Non-pigmented ciliary epithelial cell (primary cell): ENCODE measurements around the gene SGPP1.
A peak's percentile ranks its signal among the peaks of the same experiment; 100 is the strongest.
"Not testable (repeated sequence)": the region's sequence is repeated elsewhere in the genome, so short reads cannot be mapped to it uniquely, and the experiment has no call there.

ENCODE experiments used
- DNase-seq: peaks from one replicate; pipeline ENCODE4 v3.0.0-alpha.2; 2010; ENCODE audit warnings: low read depth

The SGPP1 gene

DNA sequence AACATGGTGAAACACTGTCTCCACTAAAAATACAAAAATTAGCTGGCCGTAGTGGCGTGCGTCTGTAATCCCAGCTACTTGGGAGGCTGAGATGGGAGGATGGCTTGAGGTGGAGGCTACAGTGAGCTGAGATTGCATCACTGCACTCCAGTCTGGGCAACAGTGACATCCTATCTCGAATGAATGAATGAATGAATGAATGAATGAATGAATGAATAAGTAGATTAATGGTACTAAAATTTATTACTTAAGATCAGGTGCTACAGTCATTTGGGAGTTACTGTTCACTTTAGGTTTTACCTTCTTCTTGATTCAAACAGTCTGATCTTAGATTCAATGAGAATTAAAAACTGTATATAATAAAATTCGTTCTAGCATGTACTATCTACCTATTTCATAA lies 54.6 kb downstream of the SGPP1 start:
- DNase-seq, result no peak

DNA sequence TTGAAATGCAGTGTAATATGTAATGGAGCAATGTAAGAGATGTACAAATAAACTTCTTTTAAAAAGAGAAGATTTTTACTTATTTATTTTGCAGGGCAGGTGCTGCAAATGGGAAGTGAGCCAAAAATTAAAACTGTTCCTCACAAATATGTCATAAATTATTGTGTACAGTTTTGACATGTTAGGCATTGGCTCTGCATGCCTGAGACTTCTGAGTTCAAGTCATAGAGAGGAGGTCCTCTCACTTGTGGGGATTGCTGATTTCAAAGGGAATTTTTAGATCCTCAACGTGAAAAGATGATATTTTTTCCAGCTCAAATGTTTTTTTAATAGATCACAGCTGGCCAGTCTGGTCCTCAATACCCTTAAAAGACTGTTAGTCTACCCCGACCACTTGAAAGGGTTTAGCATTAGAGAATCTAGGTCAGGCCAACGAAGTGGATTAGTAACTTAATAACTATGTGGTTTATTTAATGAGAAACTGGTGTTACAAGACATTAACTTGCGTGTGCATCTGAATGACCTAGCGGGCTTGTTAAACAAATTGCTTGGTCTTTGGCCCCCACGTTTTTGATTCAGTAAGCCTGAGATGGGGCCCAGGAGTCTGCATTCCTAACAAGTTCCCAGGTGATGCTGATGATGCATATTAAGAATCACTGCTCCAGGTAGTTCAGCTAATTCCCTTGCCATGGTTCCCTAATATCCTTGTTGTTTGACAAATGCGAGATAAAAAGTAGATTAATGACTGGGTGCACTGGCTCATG lies 55.3 kb downstream of the SGPP1 start:
- DNase-seq, result no peak

DNA sequence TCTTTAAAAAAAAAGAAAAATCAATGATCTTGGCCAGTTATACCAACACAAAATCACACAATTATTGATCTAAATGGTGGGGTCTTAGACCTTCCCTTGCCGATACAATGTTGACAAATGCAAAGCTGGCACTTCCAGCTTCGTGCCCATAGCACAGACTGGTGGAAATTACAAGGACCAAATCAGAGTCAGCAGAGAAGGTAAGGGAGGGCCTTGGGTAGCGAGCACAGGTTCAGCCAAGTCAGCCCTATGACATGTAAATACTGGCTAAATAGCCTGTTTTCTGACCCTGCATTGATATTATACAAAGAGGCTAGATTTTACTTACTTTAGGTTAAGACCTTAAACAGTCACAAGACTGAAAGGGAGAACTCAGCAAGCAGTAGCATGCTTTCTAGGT lies 55.9 kb downstream of the SGPP1 start:
- DNase-seq, result no peak

DNA sequence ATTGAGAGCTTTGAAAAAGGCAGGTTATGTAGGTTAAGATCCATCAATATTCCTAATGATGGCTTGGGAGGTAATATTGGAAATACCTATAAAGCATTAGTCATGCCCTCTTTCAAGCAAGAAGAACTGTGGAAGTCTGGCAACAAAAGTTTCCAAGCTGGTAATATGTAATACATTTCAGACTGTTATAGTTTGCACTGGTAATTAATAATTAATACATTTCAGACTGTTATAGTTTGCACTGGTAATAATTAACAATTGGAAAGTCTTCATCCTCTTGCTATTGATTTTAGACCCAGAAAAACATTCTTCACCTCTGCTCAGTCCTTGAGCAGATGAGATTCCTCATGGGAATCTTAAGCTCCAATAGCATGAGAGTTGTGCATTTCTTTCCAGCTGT lies 57.2 kb downstream of the SGPP1 start:
- DNase-seq, result no peak

DNA sequence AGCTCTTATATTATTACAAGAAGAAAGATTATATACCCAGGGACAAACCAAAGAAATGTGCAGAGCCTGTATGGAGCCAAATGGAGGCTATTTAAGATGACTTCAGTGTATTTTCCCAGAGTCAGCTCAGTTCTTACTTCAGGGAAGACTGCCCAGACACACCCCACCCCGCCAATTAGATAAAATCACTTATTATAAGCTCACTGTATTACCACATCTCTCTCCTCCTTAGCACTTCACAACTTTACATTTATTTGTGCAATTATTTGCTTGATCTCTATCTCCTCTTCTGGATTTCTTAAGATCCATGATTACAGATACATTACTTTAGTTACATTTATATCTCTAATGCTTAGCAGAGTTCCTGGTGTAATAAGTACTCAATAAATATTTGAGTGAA lies 61.5 kb downstream of the SGPP1 start:
- DNase-seq, result no peak

DNA sequence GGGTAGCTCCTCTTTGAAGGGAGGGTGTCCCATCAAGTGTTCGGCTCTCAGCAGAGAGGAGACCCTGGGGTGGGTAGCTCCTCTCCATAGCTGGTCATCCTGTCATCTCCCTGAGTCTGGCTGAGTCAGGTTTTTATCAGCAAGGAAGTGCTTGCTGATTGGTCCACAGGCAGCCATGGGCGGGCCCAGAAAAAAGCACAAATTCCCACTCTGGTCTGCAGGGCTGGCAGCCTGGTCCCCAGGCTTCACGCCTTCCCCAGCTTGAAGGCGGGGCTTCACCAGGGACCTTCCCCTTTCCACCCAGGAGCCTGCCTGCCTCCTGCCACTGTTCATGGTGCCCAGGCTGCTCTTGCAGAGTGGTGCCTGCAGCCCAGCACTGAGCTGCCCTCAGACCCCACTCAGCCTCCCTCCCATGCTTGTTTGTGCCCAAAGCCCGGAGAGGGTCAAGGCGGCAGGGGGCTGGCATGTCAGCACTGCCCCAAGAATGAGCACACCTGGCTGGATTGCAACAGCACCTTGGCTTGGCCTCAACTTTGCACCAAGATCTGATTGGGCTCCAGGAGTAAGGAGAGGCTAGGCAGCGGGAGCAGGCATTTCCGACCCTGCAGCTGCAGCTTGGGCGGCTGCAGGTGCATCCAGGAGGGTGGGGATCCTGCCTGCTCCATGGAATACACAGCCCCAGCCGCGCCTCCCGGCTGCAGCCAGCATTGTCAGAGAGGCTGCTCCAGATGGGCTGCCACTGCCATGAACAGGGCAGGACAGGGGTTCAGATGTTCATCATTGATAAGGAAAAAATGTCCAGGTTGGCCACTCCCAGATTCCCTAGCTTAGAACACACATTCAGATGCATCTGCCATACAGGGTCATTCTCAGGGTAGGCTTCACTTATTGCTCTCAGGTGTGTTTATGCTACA lies 64.2 kb downstream of the SGPP1 start:
- no peak for DNase-seq

DNA sequence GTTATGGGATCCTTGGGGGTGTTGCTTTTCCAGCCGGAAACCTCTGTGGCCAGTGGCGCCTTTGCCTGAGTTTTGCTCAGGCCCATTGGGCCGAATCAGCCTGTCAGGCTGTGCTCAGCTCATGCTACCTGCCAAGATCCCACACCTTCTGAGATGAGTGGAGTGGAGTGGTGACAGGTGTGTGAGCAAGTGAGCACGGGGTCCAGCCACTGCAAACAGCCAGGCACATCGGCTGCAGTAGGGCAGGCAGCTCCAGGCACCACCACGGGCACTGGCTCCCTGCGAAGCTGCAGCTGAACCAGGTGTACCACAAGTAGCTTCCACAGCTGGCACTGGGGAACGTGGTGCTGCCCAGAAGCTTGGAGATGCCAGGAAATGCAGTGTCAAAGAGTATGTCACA lies 65.1 kb downstream of the SGPP1 start:
- no peak for DNase-seq

DNA sequence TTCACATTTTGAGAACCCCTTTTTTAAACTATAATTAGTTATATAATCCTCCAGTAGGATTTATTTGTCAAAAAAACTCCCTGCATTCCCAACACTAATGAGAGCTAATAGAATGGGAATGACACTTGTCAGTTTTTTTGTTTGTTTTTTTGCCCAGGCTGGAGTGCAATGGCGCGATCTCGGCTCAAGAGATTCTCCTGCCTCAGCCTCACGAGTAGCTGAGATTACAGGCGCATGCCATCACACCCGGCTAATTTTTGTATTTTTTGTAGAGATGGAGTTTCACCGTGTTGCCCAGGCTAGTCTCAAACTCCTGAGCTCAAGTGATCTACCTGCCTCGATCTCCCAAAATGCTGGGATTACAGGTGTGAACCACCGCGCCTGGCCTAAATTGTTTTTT lies 66.0 kb downstream of the SGPP1 start:
- DNase-seq, result not testable (repeated sequence)

DNA sequence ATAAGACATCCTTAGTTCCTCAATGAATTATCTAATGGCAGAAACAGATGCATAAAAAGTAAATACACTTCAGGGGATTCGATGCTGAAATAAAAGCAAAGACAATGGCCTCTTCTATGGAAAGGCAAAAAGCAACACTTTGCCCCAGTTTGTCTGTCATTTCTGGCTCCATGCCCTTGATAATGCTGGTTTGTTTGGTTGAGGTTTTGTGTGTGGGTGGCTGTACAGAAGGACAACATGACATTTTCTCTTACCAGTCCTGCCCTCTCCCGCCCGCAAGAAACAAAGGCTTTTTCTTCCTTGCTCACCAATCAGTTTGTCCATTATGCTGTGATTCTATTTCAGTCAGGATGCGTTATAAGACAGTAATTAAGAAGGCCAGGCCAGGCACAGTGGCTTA lies 68.1 kb downstream of the SGPP1 start:
- no peak for DNase-seq

DNA sequence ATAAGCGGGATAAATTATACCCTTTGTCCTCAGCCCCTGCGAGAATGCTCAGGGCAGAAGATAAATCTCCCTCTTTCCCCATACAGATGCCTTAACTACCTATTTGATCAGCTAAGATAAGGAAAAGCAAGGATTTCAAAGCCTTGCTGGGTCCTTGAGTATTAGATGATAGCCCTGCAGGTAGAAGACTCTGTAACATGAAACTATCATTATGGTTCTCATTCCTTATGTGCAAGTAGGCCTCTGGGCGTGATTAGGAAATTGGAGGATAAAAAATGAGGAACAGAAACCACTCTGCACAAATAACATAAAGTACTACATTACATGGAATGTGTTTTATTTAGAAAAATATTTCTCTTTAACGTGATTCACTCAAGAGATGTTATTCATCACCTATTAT lies 71.7 kb downstream of the SGPP1 start:
- DNase-seq, result no peak

DNA sequence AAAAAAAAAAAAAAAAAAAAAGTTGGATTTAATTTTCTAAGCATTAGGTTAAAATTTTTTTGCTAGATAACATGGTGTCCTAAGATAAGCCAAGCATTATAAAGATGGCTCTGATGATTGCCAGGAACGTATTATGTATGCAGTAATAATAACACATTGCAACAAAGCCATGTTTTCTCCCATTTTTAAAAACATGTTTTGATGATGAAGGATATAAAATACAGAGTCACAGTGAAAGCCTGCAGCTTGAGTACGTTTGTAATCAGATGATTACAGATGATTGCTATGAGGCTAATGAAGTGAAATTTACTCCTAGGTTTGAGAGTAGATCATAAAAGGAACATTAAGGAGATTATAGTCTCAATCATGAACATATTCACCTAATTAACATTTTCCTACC lies 72.9 kb downstream of the SGPP1 start:
- no peak for DNase-seq

DNA sequence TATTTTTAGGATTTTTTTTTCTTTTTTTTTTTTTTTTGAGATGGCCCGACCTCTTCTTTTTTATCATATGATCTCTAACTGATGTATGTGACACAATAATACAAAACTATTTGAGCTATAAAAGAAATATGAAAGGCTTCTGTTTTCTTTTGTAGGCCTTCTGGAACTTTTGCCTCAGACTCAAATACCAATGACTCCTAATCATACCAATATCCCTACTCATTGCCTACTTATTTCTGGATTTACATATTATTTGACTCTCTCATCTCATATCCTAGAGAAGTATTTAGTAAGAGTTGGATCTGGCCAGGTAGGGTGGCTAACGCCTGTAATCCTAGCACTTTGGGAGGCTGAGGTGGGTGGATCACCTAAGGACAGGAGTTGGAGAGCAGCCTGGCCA lies 73.5 kb downstream of the SGPP1 start:
- DNase-seq, result no peak

DNA sequence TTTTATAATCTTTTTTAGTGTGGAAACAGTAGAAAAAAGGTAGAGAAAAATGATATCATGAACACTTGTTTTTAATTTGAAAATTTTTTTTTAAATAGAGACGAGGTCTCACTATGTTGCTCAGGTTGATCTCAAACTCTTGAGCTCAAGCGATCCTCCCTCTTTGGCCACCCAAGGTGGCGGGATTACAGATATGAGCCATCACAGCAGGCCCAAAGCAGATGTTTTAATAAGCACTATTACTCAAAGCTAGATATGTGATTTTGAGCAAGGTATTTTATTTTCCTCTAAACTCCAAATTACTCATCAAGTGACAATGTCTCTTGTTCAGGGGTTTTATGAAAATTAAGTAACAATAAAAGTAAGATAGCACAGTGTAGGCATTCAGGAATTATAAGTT lies 75.5 kb downstream of the SGPP1 start:
- no peak for DNase-seq

DNA sequence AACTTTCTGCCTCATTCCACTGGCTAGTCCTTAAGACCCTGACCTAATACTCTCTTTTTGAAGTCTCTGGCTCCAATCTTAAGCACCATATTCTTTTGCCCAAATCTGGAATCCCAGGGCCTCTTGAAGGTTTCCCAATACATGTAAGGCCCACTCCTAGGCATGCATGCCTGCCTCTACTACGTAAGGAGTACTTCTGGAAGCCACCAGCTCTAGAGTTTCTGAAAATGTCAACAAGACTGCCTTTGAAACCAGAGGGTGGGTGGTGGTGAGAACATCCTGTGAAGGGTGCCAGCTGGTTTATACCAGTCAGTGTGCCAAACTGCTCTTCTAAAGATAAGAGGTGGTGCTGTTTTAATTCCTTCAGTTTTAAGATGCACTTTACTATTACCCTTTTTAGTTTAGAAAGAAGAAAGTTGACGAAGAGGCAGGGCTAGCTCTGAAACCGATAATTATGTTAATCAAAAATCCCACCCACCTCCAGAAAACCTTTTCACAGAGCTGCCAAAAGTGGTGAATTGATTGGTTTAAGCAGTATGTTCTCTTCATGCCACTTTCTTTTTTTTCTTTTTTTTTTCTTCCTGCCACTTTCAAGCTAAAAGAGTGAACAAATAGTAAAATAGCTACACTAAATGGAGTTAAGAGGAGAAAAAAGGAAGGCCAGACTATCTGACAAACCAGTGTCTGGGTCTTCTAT lies 77.5 kb downstream of the SGPP1 start:
- no peak for DNase-seq

DNA sequence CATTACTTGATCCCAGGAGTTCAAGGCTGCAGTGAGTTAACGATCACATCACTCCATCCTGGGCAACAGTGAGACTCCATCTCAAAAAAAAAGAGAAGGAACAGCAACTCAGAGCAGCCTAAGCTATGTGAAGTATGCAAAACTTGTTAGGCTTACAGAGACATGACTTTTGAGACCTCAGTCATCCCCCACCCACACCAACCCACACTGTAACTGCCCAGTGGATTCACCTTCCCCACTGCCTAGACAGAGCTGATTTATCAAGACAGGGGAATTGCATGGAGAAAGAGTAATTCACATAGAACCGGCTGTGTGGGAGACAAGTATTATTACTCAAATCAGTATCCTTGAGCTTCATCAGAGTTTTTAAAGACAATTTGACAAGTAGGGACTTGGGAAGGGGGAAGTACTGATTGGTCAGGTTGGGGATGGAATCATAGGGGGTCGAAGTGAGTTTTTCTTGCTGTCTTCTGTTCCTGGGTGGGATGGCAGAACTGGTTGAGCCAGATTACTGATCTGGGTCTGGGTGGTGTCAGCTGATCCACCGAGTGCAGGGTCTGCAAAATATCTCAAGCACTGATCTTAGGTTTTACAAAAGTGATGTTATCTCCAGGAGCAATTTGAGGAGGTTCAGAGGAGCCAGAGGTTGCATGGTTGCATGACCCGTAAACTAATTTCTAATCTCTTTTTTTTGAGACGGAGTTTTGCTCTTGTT lies 80.0 kb downstream of the SGPP1 start:
- no peak for DNase-seq

DNA sequence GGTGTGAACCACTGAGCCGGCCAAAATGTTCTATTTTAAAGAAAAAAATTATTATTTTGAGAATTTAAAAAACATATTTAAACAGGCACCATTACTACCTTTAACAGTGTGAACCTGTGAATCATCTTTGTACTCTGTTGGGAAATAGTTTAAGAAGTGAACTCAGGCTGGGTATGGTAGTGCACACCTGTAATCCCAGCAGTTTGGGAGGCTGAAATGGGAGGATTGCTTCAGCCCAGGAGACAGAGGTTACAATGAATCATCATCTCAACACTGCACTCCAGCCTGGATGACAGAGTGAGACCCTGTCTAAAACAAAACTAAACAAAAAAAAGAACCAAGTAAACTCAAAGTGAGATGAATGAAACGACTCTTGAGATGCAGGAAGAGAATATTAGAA lies 83.1 kb downstream of the SGPP1 start:
- no peak for DNase-seq

DNA sequence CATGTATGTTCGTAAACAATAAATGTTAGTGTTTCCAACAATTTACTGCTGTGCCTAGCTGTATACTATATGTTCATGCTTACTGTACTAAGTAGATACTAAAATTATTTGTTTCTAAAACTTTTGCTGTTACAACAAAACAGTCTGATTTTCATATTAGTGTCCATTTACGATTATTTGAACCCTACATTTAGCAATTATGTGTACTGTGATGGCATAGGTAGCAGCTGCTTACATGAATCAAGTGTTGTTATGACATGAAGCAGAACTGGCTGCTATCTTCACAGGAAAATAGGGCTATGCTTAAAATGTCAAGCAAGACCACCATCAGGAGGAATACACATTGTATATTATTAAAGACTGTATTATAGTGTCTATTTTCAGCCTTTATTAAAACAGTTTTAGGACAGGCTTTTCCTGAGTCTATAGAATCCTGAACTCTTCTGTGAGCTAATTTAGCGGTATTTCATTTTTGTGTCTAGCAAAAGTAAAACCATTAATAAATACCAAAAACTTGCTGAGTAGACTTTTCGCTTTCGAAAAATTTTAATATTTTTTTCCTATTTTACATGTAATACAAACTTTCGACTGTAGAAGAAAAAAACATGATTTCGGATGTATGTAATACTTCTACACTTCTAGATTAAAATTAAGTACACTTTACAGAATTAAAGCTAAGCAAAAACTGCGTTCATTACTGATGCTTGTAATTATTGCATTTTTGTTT lies 85.0 kb downstream of the SGPP1 start:
- DNase-seq, result no peak

DNA sequence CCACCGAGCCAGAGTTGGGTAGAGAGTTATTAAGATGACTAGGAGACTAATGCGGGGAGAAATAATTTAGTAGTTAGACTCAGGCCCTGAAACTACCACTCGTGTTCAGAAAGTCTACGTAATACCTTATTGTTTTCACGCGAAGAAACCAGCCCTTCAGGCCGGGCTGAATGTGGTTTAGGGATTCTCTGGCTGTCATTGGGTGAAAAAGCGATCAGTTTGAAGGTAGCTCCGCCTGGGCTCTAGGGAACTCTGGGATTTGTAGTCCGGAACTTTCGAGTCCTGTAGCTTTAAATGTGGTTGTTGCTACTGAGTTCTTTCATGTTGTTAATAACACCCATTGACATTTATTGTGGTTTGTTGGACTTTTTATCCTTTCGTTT lies 85.6 kb downstream of the SGPP1 start:
- DNase-seq, result peak; percentile 92

DNA sequence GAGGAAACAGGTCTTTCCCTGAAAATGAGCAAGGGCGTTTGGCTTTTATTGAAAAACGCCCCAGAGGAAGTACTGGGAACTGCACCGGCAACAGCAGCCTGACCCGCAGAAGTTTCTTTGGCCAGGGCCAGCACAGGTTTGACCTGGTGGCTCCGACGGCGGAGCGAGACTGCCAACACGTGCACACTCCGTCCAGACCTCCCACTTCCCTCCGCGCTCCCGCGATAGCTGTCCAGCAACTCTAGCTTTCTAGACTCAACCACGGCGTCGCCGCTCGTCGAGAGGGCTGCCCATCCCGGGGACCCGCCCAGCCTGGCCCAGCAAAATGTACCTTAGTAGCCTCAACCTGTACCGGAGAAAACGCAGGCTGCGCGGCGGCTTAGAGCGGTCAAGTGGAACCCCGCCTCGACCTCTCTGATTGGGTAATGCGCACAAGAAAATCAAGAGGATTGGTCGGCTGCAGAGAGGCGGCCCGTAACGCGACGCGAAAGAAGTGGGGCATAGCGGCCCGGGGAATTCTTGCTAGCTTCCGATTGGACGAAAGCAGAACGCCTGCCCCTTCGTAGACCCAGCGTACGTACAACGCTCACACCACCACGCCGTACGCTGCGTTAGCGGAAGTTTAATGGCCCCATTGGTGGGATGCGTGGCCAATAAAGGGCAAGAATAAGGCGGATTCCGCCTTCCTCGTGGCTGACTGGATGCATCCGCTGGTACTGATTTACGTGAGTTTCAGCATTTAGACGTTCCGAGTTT lies 86.2 kb downstream of the SGPP1 start, which contains the start of gene WDR89:
WDR89 (minus strand) TSS at position 399 of the 756 bp plus-strand sequence. CDS start 41,929 bp downstream, outside the sequence.
- DNase-seq, result peak; percentile 99

DNA sequence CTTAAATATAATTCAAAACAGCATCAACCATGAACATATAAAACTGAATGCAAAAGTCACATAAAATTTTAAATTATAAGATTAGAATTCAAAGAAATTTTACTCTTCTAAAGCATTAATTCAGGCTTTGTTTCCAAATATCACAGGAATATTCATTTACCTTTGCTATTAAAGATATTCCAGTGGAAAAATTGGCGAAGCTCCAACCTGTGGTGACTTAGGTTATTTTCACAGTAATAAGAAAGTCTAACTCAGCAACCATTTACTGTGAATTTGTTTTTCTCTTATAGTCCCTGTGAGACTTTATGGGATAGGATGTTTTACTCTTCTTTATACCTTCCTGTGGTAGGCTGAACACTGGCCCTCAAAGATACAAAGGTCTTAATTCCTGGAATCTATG lies 89.4 kb downstream of the SGPP1 start:
- no peak for DNase-seq
